GM21447 (cell line): ENCODE data around the gene ZFAND2B.

ENCODE experiments used
- ATAC-seq: cut with Tn5 transposase; IDR thresholded peaks from one replicate; pipeline ENCODE4 v1.9.1; 2021; ENCODE audit not compliant: unreplicated experiment

Gene ZFAND2B

GRCh38 chr2:219220652-219221402 lies 14.2 kb downstream of the ZFAND2B start:
- no peak for ATAC-seq

- ATAC-seq, result no peak
These were observed 15.5 kb downstream of the ZFAND2B start for GRCh38 chr2:219221957-219222518.

DNA sequence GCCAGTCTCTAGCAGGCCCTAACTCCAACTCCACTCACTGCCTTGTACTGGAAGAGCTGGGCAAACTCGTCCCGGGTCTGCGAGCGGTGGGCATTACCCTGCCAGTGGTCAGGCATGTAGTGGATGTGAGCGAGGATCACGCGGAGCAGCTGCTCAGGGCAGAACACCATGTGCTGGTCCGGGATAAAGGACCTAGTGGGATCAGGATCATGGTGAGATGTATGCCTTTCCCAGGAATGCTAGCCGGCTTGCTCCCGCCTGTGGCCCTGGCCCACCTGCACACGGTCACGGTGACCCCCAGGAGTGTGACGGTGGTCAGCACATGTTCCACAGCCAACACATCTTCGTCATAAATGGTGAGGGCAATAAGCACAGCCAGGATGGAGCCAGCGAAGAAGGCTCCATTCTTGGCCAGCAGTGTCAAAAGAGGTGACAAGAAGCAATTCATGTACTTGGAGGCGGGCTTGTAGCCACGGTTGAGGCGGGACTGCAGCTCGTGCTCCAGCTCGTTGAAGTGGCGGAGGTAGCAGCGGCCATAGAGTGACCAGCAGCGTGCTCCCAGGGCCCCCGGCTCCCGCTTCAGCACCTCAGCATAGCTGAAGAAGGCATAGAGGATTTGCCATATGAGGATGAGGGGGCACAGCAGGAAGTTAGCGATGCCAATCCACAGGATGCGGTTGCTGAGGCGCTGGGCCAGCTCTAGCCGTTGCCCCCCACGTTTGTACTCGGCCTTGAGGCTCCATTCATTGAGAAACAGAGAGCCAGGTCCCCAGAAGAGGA lies 17.4 kb downstream of the ZFAND2B start:
- no peak for ATAC-seq

DNA sequence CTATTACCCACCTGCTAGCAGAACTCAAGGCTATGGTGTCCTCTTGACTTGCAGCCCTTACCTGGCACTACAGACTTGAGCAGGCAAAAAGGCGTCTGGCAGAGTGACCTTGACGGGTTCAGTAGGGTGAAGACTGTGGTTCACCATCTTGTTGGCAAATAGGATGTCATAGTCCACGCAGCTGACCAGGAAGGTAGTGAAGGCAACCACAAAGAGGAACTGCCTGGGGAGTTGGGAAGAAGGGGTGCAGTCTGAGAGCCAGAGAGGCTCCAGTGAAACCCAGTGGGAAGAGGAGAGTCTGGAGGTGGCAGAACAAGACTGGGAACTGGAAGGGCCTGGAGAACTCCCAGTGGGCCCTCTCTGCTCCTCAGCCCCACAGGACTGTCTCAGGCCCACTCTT lies 18.8 kb downstream of the ZFAND2B start:
- ATAC-seq, result no peak

DNA sequence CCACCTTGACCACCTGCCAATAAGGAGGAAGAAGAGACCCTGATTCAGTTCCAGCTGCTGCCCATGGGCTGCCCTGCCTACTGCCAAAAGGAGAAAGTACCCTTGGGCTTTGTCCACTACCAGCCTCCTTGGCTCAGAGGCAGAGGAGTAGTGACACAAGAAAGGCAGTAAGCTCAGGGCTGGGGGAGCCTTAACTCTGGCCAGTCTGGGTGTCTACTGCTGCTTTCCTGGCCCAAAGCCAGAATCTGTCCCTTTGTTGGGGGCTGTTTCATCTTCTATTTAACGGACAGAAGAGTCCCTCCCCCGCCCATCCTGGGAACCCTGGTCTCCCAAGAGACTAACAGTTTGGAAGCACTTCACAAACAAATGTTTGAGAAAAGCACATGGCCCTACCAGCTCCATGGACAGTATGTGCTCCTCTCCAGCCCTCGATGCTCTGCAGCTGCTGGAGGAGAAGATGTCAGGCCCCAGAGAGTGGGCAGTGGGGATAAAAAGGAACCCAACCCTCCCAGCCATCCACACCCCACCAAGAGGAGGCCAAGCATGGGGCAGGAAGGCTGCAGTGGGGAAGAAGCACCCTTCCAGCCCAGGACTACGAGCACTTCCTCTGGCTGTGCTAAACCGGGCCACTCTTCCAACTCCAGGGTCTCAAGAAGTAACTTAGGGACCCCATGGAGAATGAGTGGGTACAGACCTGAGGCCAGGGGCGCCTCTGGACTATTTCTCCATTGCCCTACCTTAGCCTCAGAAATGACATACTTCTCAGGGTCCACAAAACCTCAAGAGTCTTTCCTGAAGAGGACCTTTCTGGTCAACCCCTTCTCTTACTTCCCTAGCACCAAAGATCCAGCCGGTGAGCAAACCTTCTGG lies 21.7 kb downstream of the ZFAND2B start:
- no peak for ATAC-seq

GRCh38 chr2:219228911-219229304 lies 22.3 kb downstream of the ZFAND2B start:
- peak; percentile 1 for ATAC-seq

- peak; percentile 98 for ATAC-seq
These were observed 22.9 kb downstream of the ZFAND2B start, which contains the start of the genes ANKZF1 and ATG9A for GRCh38 chr2:219229305-219230058. Gene ANKZF1, plus strand, starts transcription at chr2:219229806. Its CDS starts 452 bp downstream, at chr2:219230258. Gene ATG9A, minus strand, starts transcription at chr2:219229636. Its CDS starts 1,612 bp downstream, at chr2:219228024.

- no peak for ATAC-seq
These were observed 23.5 kb downstream of the ZFAND2B start for GRCh38 chr2:219230059-219230540.

- ATAC-seq, result no peak
These were observed 27.7 kb downstream of the ZFAND2B start for GRCh38 chr2:219234331-219234730.

- ATAC-seq, result no peak
These were observed 36.7 kb downstream of the ZFAND2B start for GRCh38 chr2:219243291-219243761.

- ATAC-seq, result no peak
These were observed 38.2 kb downstream of the ZFAND2B start for GRCh38 chr2:219244789-219245147.

GRCh38 chr2:219245148-219245898 lies 38.7 kb downstream of the ZFAND2B start, which contains the start of the genes GLB1L and STK16:
Gene GLB1L, minus strand, starts transcription at chr2:219245444. Its CDS starts 1,871 bp downstream, at chr2:219243573.
Gene STK16, plus strand, starts transcription at chr2:219245479. Its CDS starts 521 bp downstream, at chr2:219246000.
- peak; percentile 47 for ATAC-seq

DNA sequence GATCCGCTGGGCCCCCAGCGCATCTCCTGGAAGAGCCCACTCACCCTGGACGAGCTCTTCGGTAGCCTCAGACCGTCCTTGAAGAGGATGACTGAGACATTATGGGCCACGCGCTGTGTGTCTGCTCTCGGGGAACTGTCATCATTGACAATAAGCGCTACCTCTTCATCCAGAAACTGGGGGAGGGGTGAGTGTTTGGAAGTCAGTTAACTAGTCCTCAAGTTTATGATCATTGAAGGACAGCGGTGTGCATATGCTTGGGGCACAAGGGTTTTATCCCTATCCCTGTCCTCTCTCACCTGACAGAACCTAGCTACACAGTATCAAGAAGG lies 39.3 kb downstream of the ZFAND2B start:
- ATAC-seq, result no peak

GRCh38 chr2:219246559-219246958 lies 40.0 kb downstream of the ZFAND2B start:
- no peak for ATAC-seq

GRCh38 chr2:219247678-219248642 lies 41.4 kb downstream of the ZFAND2B start:
- ATAC-seq, result no peak

- no peak for ATAC-seq
These were observed 42.2 kb downstream of the ZFAND2B start for GRCh38 chr2:219248845-219249202.

- ATAC-seq, result peak; percentile 45
These were observed 42.8 kb downstream of the ZFAND2B start for GRCh38 chr2:219249203-219249980.
